OCI-LY1 (cell line): ENCODE data around the gene PLEKHG4B.
"Not testable (repeated sequence)": the region's sequence is repeated elsewhere in the genome, so short reads cannot be mapped to it uniquely, and the experiment has no call there.

Experiments
- EZH2 ChIP-seq: fragments of 200-600 bp; sonication (generic), shearing (Covaris generic); IDR thresholded peaks from 2 replicates; pipeline ENCODE4 v1.8.0; 2017; ENCODE audit warnings: borderline replicate concordance, mixed run types, mild to moderate bottlenecking, antibody characterized with exemption, low read length, moderate library complexity, mixed read lengths
- TF ChIP-seq, protein P1 (sequence below): fragments of 200-600 bp; sonication (generic), shearing (Covaris generic); IDR thresholded peaks from 2 replicates; pipeline ENCODE4 v1.5.1; 2017; ENCODE audit warnings: mild to moderate bottlenecking, antibody characterized with exemption, low read length, moderate library complexity, mixed read lengths

DNA sequence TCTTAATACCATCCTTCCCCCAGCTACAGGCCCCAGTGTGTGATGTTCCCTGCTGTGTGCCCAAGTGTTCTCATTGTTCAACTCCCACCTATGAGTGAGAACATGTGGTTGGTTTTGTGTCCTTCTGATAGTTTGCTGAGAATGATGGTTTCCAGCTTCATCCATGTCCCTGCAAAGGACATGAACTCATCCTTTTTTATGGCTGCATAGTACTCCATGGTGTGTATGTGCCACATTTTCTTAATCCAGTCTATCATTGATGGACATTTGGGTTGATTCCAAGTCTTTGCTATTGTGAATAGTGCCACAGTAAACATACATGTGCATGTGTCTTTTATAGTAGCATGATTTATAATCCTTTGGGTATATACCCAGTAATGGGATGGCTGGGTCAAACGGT lies 31.7 kb upstream of the PLEKHG4B start:
- not testable (repeated sequence) for TF ChIP-seq EZH2
- TF ChIP-seq, protein P1, sequence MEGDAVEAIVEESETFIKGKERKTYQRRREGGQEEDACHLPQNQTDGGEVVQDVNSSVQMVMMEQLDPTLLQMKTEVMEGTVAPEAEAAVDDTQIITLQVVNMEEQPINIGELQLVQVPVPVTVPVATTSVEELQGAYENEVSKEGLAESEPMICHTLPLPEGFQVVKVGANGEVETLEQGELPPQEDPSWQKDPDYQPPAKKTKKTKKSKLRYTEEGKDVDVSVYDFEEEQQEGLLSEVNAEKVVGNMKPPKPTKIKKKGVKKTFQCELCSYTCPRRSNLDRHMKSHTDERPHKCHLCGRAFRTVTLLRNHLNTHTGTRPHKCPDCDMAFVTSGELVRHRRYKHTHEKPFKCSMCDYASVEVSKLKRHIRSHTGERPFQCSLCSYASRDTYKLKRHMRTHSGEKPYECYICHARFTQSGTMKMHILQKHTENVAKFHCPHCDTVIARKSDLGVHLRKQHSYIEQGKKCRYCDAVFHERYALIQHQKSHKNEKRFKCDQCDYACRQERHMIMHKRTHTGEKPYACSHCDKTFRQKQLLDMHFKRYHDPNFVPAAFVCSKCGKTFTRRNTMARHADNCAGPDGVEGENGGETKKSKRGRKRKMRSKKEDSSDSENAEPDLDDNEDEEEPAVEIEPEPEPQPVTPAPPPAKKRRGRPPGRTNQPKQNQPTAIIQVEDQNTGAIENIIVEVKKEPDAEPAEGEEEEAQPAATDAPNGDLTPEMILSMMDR, result not testable (repeated sequence)
